HEK293 (cell line): ENCODE results near the gene HYAL3.

Experiments used
- CTCF ChIA-PET: fragments of 350-600 bp; formaldehyde crosslinking; extraction: SDS; loops from one replicate; lab custom pipeline; 2021; ENCODE audit warnings: antibody characterized with exemption; lab: Yijun Ruan, JAX
- POLR2A ChIA-PET: fragments of 300-600 bp; formaldehyde crosslinking; extraction: SDS; loops from one replicate; lab custom pipeline; 2020; ENCODE audit warnings: antibody characterized with exemption, inconsistent platforms; lab: Yijun Ruan, JAX
- H3K27ac ChIP-seq: fragments of 200-500 bp; sonication (Bioruptor generic); 2 replicates; pipeline ENCODE4 v1.5.1; 2014; ENCODE audit warnings: low read depth, low read length, control low read depth, inconsistent platforms; ENCODE audit errors: extremely low read depth
- H3K36me3 ChIP-seq, 2 experiments: fragments of 200-500 bp in 1 of 2; sonication (Bioruptor generic) in 1 of 2; 1 replicate in 1 of 2; 2 replicates in 1 of 2; pipeline ENCODE4 v1.5.1; 2014 to 2017; ENCODE audit warnings: inconsistent platforms in 2 of 2, low read length in 2 of 2; ENCODE audit not compliant: control insufficient read depth in 2 of 2, insufficient read depth in 1 of 2
- H3K4me1 ChIP-seq: fragments of 200-500 bp; sonication (Bioruptor generic); 2 replicates; pipeline ENCODE4 v1.5.1; 2014; ENCODE audit warnings: mild to moderate bottlenecking, low read length, inconsistent platforms; ENCODE audit not compliant: control insufficient read depth, insufficient read depth
- H3K4me3 ChIP-seq: 2 replicates; pipeline ENCODE4 v1.5.1; 2011; ENCODE audit warnings: low read depth, mild to moderate bottlenecking, control low read depth, low read length, moderate library complexity
- H3K9me3 ChIP-seq: fragments of 200-500 bp; sonication (Bioruptor generic); 2 replicates; pipeline ENCODE4 v1.5.1; 2014; ENCODE audit warnings: low read depth, low read length, inconsistent platforms; ENCODE audit not compliant: control insufficient read depth, insufficient read depth
- GLIS2 ChIP-seq: fragments of 450-650 bp; formaldehyde crosslinking; IDR thresholded peaks from 2 replicates; pipeline ENCODE4 v1.5.1; 2016; ENCODE audit warnings: missing biosample characterization, missing genetic modification characterization
- MZF1 ChIP-seq: fragments of 450-650 bp; formaldehyde crosslinking; IDR thresholded peaks from 2 replicates; pipeline ENCODE4 v1.5.1; 2017; ENCODE audit warnings: missing biosample characterization, missing genetic modification characterization, borderline replicate concordance
- REPIN1 ChIP-seq: fragments of 450-650 bp; formaldehyde crosslinking; IDR thresholded peaks from 2 replicates; pipeline ENCODE4 v1.5.1; 2017; ENCODE audit warnings: missing biosample characterization, missing genetic modification characterization, low read depth
- REST ChIP-seq: fragments of 450-650 bp; formaldehyde crosslinking; IDR thresholded peaks from 2 replicates; pipeline ENCODE4 v1.5.1; 2016; ENCODE audit warnings: missing biosample characterization, missing genetic modification characterization
- SP2 ChIP-seq: fragments of 450-650 bp; formaldehyde crosslinking; IDR thresholded peaks from 2 replicates; pipeline ENCODE4 v1.5.1; 2016; ENCODE audit warnings: missing biosample characterization, missing genetic modification characterization
- TCF7L2 ChIP-seq: IDR thresholded peaks from 2 replicates; pipeline ENCODE4 v1.6.1; 2011; ENCODE audit warnings: low read depth, mild to moderate bottlenecking, inconsistent platforms, low read length, moderate library complexity, borderline replicate concordance
- ZBTB20 ChIP-seq: fragments of 450-650 bp; formaldehyde crosslinking; IDR thresholded peaks from 2 replicates; pipeline ENCODE4 v1.5.1; 2016; ENCODE audit warnings: missing biosample characterization, missing genetic modification characterization
- ZBTB26 ChIP-seq: fragments of 450-650 bp; formaldehyde crosslinking; optimal IDR thresholded peaks from 2 replicates; pipeline ENCODE3; 2016; ENCODE audit warnings: missing biosample characterization, mild to moderate bottlenecking, missing genetic modification characterization
- ZFP41 ChIP-seq: fragments of 450-650 bp; formaldehyde crosslinking; IDR thresholded peaks from 2 replicates; pipeline ENCODE4 v1.5.1; 2016; ENCODE audit warnings: missing biosample characterization, missing genetic modification characterization, borderline replicate concordance
- ZNF148 ChIP-seq: fragments of 450-650 bp; formaldehyde crosslinking; IDR thresholded peaks from 2 replicates; pipeline ENCODE4 v1.5.0; 2017; ENCODE audit warnings: missing biosample characterization, missing genetic modification characterization, borderline replicate concordance
- ZNF175 ChIP-seq: fragments of 450-650 bp; formaldehyde crosslinking; IDR thresholded peaks from 2 replicates; pipeline ENCODE4 v1.5.1; 2016; ENCODE audit warnings: missing biosample characterization, missing genetic modification characterization
- ZNF221 ChIP-seq: fragments of 450-650 bp; formaldehyde crosslinking; IDR thresholded peaks from 2 replicates; pipeline ENCODE4 v1.5.1; 2017; ENCODE audit warnings: missing biosample characterization, missing genetic modification characterization, borderline replicate concordance
- ZNF248 ChIP-seq: fragments of 450-650 bp; formaldehyde crosslinking; IDR thresholded peaks from 2 replicates; pipeline ENCODE4 v1.5.1; 2017; ENCODE audit warnings: missing biosample characterization, missing genetic modification characterization
- ZNF433 ChIP-seq: fragments of 450-650 bp; formaldehyde crosslinking; IDR thresholded peaks from 2 replicates; pipeline ENCODE4 v1.5.1; 2016; ENCODE audit warnings: missing biosample characterization, missing genetic modification characterization, low read depth
- ZNF513 ChIP-seq: fragments of 450-650 bp; IDR thresholded peaks from 2 replicates; pipeline ENCODE4 v1.5.1; 2018; ENCODE audit warnings: missing biosample characterization, missing genetic modification characterization
- ZNF514 ChIP-seq: fragments of 450-650 bp; formaldehyde crosslinking; IDR thresholded peaks from 2 replicates; pipeline ENCODE4 v1.5.1; 2016; ENCODE audit warnings: missing biosample characterization, missing genetic modification characterization
- ZNF621 ChIP-seq: fragments of 450-650 bp; formaldehyde crosslinking; IDR thresholded peaks from 2 replicates; pipeline ENCODE4 v1.5.1; 2017; ENCODE audit warnings: missing biosample characterization, missing genetic modification characterization
- ZNF704 ChIP-seq: fragments of 450-650 bp; formaldehyde crosslinking; IDR thresholded peaks from 2 replicates; pipeline ENCODE4 v1.5.1; 2016; ENCODE audit warnings: missing biosample characterization, missing genetic modification characterization
- ZNF76 ChIP-seq: fragments of 450-650 bp; formaldehyde crosslinking; IDR thresholded peaks from 2 replicates; pipeline ENCODE4; 2016; ENCODE audit warnings: low read depth, missing biosample characterization, missing genetic modification characterization, borderline replicate concordance
- ZNF777 ChIP-seq: fragments of 450-650 bp; formaldehyde crosslinking; IDR thresholded peaks from 2 replicates; pipeline ENCODE4 v1.5.1; 2017; ENCODE audit warnings: missing biosample characterization, missing genetic modification characterization, borderline replicate concordance
- ZNF837 ChIP-seq: fragments of 450-650 bp; formaldehyde crosslinking; IDR thresholded peaks from 2 replicates; pipeline ENCODE4 v1.5.1; 2016; ENCODE audit warnings: missing biosample characterization, missing genetic modification characterization
- ZXDB ChIP-seq: fragments of 450-650 bp; formaldehyde crosslinking; IDR thresholded peaks from 2 replicates; pipeline ENCODE4 v1.5.1; 2016; ENCODE audit warnings: missing biosample characterization, missing genetic modification characterization

The HYAL3 gene

GRCh38 chr3:50319181-50319893, 20.1 kb upstream of the HYAL3 start:
- H3K4me1 ChIP-seq: peaks cover 7% of the 10 kb centered on the region; the same call in 1 of the 2 replicates
- H3K27ac ChIP-seq: no peak overlapping the region
- CTCF ChIA-PET: interaction anchor here (0.6 to 1.2 kb wide), 3 partner anchors 20 to 779 kb away, joined by 3 to 4 read pairs (median 3); no protein-coding TSS in a partner anchor
- no peaks in the 10 kb centered on the region for H3K9me3 ChIP-seq
- H3K4me3 ChIP-seq: no peak overlapping the region
- POLR2A ChIA-PET: interaction anchor here (2.7 to 3.6 kb wide), 2 partner anchors 17 to 27 kb away, joined by 12 read pairs; partner anchors contain the start of gene IFRD2
- H3K36me3 ChIP-seq: peaks cover 0 to 48% of the 10 kb centered on the region in 2 experiments; a peak in 1 of 3 replicates
- no peak for TF ChIP-seq ZXDB
- no peak for TF ChIP-seq ZNF704 (tag by site-specific recombination)
- TF ChIP-seq GLIS2 (tag by site-specific recombination): no peak
- TF ChIP-seq ZNF837 (tag by site-specific recombination): no peak
- no peak for TF ChIP-seq ZNF433 (tag by site-specific recombination)
- no peak for TF ChIP-seq ZNF513
- no peak for TF ChIP-seq ZNF76 (tag by site-specific recombination)
- TF ChIP-seq ZNF248 (tag by site-specific recombination): no peak
- TF ChIP-seq REST: no peak
- TF ChIP-seq ZBTB26 (tag by site-specific recombination): no peak
- TF ChIP-seq ZNF221 (tag by site-specific recombination): no peak
- no peak for TF ChIP-seq ZNF777

- H3K36me3 ChIP-seq: peaks cover 0 to 41% of the 10 kb centered on the region in 2 experiments; a peak in 1 of 3 replicates
- CTCF ChIA-PET: interaction anchor here (0.6 to 1.2 kb wide), 2 partner anchors 44 to 779 kb away, joined by 3 read pairs; no protein-coding TSS in a partner anchor
- no peak overlapping the region for H3K4me3 ChIP-seq
- H3K4me1 ChIP-seq: peaks cover 7% of the 10 kb centered on the region; the same call in 1 of the 2 replicates
- no peaks in the 10 kb centered on the region for H3K9me3 ChIP-seq
- H3K27ac ChIP-seq: no peak overlapping the region
- POLR2A ChIA-PET: interaction anchor here (2.7 to 3.6 kb wide), 2 partner anchors 18 to 27 kb away, joined by 12 read pairs; partner anchors contain the start of gene IFRD2
- TF ChIP-seq ZNF514 (tag by site-specific recombination) (no peak), ZNF621 (tag by site-specific recombination) (no peak), ZNF175 (no peak), MZF1 (tag by site-specific recombination) (no peak), SP2 (tag by site-specific recombination) (no peak), TCF7L2 (no peak), REPIN1 (no peak), ZNF148 (tag by site-specific recombination) (no peak), ZBTB20 (tag by site-specific recombination) (no peak), ZFP41 (no peak)
These were observed 19.4 kb upstream of the HYAL3 start for GRCh38 chr3:50318615-50319014.
